22Rv1 (cell line): ENCODE data around the gene AGRP.

Experiments used
- CTCF ChIP-seq: fragments of 450-650 bp; IDR thresholded peaks from 2 replicates; pipeline ENCODE4 v1.5.1; 2017; ENCODE audit warnings: mild to moderate bottlenecking
- ZFX ChIP-seq: fragments of 450-650 bp; IDR thresholded peaks from 2 replicates; pipeline ENCODE4 v1.6.1; 2017; ENCODE audit warnings: antibody characterized with exemption, borderline replicate concordance

DNA sequence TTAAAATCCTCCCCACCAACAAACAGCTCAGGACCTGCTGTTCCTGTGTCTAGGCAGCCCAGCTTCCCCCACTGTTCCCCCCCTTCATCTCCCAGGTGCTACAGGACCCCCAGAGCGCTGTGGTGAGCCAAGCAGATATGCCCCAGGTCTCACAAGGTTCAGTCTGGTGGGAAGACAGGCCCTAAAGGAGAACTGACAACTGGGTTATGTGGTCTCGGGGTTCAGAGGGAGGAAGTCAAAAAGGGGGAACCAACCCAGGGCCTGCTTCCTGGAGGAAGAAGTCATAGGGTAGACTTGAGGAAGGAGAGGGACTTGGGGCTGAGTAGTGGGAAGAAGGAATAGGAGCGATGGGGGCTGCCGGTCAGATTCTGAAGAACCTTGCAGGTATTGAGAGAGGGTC, 47.9 kb upstream of the AGRP start:
- no peak for TF ChIP-seq CTCF
- no peak for TF ChIP-seq ZFX
